ENCODE results near the gene C6orf47.

DNA sequence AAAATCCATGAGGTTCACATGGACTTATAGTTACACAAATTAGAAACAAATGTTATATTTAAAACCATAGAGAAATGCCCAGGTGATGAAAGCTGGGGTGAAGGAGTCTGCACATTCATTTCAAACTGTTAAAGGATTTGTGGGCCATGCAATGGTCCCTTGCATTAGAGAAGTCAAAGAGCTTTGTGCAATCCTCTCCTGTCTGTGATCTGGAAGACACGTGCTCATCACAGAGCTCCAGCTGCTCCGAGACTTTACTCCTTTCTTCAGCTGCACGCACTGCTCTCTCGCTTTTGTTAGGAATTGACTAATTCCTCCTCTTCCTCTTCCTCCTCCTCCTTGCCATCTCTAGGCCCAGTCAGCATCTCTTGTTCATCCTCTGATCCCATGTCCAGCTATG, 49.6 kb downstream of the C6orf47 start:
- TF ChIP-seq GATA2 (IDR thresholded peaks at IDR 0.05; ENCODE audit: low read depth, low read length), result no peak
- no peak for TF ChIP-seq GATA3 (IDR thresholded peaks at IDR 0.05; ENCODE audit: low read depth, low read length)

Measured in SH-SY5Y (cell line).